ENCODE measurements around the gene TMA7B.

DNA sequence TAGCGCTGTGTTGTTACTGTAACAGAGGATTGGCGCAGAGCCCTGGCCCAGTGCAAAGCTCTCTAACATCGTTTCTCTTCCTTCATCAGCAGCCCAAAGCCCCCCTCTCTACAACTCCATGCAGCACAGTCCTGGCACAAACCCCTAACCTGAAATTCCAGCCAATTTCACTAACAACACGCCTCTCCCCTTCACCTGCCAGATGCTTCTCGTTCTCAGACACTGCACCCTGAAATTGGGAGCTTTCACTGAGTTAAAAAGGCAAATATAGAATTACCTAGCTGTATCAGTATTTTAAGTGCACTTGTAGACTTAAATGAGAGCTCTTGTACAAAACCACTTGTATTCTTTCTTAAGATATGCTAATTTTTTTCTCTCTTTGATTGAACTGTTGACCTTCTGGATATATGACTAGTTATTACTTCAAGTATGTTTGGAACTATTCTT lies 43.0 kb upstream of the TMA7B start:
- TF ChIP-seq POLR2AphosphoS5 (IDR thresholded peaks at IDR 0.05; ENCODE audit: insufficient read depth in 1 of 2, low read depth in 1 of 2) = no peak
- TF ChIP-seq, protein P1, sequence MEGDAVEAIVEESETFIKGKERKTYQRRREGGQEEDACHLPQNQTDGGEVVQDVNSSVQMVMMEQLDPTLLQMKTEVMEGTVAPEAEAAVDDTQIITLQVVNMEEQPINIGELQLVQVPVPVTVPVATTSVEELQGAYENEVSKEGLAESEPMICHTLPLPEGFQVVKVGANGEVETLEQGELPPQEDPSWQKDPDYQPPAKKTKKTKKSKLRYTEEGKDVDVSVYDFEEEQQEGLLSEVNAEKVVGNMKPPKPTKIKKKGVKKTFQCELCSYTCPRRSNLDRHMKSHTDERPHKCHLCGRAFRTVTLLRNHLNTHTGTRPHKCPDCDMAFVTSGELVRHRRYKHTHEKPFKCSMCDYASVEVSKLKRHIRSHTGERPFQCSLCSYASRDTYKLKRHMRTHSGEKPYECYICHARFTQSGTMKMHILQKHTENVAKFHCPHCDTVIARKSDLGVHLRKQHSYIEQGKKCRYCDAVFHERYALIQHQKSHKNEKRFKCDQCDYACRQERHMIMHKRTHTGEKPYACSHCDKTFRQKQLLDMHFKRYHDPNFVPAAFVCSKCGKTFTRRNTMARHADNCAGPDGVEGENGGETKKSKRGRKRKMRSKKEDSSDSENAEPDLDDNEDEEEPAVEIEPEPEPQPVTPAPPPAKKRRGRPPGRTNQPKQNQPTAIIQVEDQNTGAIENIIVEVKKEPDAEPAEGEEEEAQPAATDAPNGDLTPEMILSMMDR (IDR thresholded peaks at IDR 0.05) = no peak
